ENCODE results near the gene TEX26. TPM values are rescaled to one million over a fixed set of nuclear protein-coding genes. Genes with fewer than 3 reads are reported as not detected.
A peak's percentile ranks its signal among the peaks of the same experiment; 100 is the strongest.

TEX26 gene
- total RNA-seq, 1 experiment from 2014 or later, result not detected

- Mint-ChIP-seq H3K4me1 (ENCODE audit: insufficient read depth, unreplicated experiment) (peaks cover 11% of the 10 kb centered on the region), H3K36me3 (ENCODE audit: insufficient read depth, unreplicated experiment) (no peaks in the 10 kb centered on the region), H3K27ac (ENCODE audit: low read depth, unreplicated experiment) (no peak overlapping the region), H3K27me3 (ENCODE audit: insufficient read depth, unreplicated experiment) (no peaks in the 10 kb centered on the region), H3K9me3 (ENCODE audit: unreplicated experiment) (no peaks in the 10 kb centered on the region), H3K4me3 (ENCODE audit: unreplicated experiment) (no peak overlapping the region)
- intact Hi-C loops (cut with micrococcal nuclease), result no loop called here
- no TSS peak for BruUV-seq (replicated peaks)
- ChIA-PET POLR2A (interaction anchor here (0.7 to 1.0 kb wide), 3 partner anchors 27 to 89 kb away, joined by 3 read pairs; no protein-coding TSS in a partner anchor), CTCF (interaction anchor here (1.2 to 1.5 kb wide), 3 partner anchors 8 to 175 kb away, joined by 3 to 4 read pairs (median 3); no protein-coding TSS in a partner anchor)
- TF ChIP-seq CTCF (IDR thresholded peaks at IDR 0.05; ENCODE audit: unreplicated experiment), result no peak
- peak; percentile 53 for DNase-seq (ENCODE audit: unreplicated experiment)
Observed at GRCh38 chr13:30985637-30986205, 53.3 kb downstream of the TEX26 start.

- POLR2A ChIA-PET, result interaction anchor here (1.3 kb wide), 1 partner anchor 54 kb away, joined by 3 read pairs; no protein-coding TSS in a partner anchor
- CTCF ChIA-PET, result interaction anchor here (0.6 to 0.7 kb wide), 2 partner anchors 12 kb away, joined by 3 read pairs; no protein-coding TSS in a partner anchor
- Mint-ChIP-seq H3K9me3 (ENCODE audit: unreplicated experiment) (no peaks in the 10 kb centered on the region), H3K4me1 (ENCODE audit: insufficient read depth, unreplicated experiment) (peaks cover 10% of the 10 kb centered on the region), H3K27ac (ENCODE audit: low read depth, unreplicated experiment) (no peak overlapping the region), H3K4me3 (ENCODE audit: unreplicated experiment) (no peak overlapping the region), H3K27me3 (ENCODE audit: insufficient read depth, unreplicated experiment) (peaks cover 11% of the 10 kb centered on the region), H3K36me3 (ENCODE audit: insufficient read depth, unreplicated experiment) (no peaks in the 10 kb centered on the region)
- BruUV-seq (replicated peaks), result no TSS peak
- intact Hi-C loops (cut with micrococcal nuclease), result no loop called here
- DNase-seq (ENCODE audit: unreplicated experiment), result peak; percentile 38
- TF ChIP-seq CTCF (IDR thresholded peaks at IDR 0.05; ENCODE audit: unreplicated experiment), result no peak
Observed at GRCh38 chr13:30991184-30991583, 58.7 kb downstream of the TEX26 start.

GRCh38 chr13:30991922-30992321 is 59.5 kb downstream of the TEX26 start:
- ChIA-PET POLR2A (interaction anchor here (1.3 kb wide), 1 partner anchor 53 kb away, joined by 3 read pairs; no protein-coding TSS in a partner anchor), CTCF (interaction anchor here (0.6 kb wide), 1 partner anchor 11 kb away, joined by 3 read pairs; no protein-coding TSS in a partner anchor)
- TF ChIP-seq CTCF (IDR thresholded peaks at IDR 0.05; ENCODE audit: unreplicated experiment), result no peak
- H3K27ac Mint-ChIP-seq (ENCODE audit: low read depth, unreplicated experiment), result no peak overlapping the region
- H3K4me3 Mint-ChIP-seq (ENCODE audit: unreplicated experiment), result no peak overlapping the region
- DNase-seq (ENCODE audit: unreplicated experiment), result peak; percentile 51
- intact Hi-C loops (cut with micrococcal nuclease), result no loop called here
- BruUV-seq (replicated peaks), result no TSS peak
- H3K36me3 Mint-ChIP-seq (ENCODE audit: insufficient read depth, unreplicated experiment), result no peaks in the 10 kb centered on the region
- no peaks in the 10 kb centered on the region for H3K9me3 Mint-ChIP-seq (ENCODE audit: unreplicated experiment)
- H3K4me1 Mint-ChIP-seq (ENCODE audit: insufficient read depth, unreplicated experiment), result peaks cover 6% of the 10 kb centered on the region
- peaks cover 11% of the 10 kb centered on the region for H3K27me3 Mint-ChIP-seq (ENCODE audit: insufficient read depth, unreplicated experiment)

GRCh38 chr13:30995331-30995730 is 62.9 kb downstream of the TEX26 start:
- intact Hi-C loops (cut with micrococcal nuclease), result no loop called here
- CTCF ChIA-PET, result interaction anchor here (0.6 to 0.7 kb wide), 2 partner anchors 86 to 1272 kb away, joined by 3 to 4 read pairs; no protein-coding TSS in a partner anchor
- Mint-ChIP-seq H3K27me3 (ENCODE audit: insufficient read depth, unreplicated experiment) (peaks cover 23% of the 10 kb centered on the region), H3K4me3 (ENCODE audit: unreplicated experiment) (no peak overlapping the region), H3K27ac (ENCODE audit: low read depth, unreplicated experiment) (no peak overlapping the region), H3K36me3 (ENCODE audit: insufficient read depth, unreplicated experiment) (no peaks in the 10 kb centered on the region), H3K4me1 (ENCODE audit: insufficient read depth, unreplicated experiment) (peaks cover 6% of the 10 kb centered on the region), H3K9me3 (ENCODE audit: unreplicated experiment) (no peaks in the 10 kb centered on the region)
- POLR2A ChIA-PET, result interaction anchor here (1.0 kb wide), 1 partner anchor 12 kb away, joined by 3 read pairs; no protein-coding TSS in a partner anchor
- TF ChIP-seq CTCF (IDR thresholded peaks at IDR 0.05; ENCODE audit: unreplicated experiment), result no peak
- DNase-seq (ENCODE audit: unreplicated experiment), result no peak
- no TSS peak for BruUV-seq (replicated peaks)
